Gastrocnemius medialis (tissue), 4 donors: Measurements from ENCODE around the gene PLCH1.

Experiments
- POLR2A ChIP-seq, 2 donors: fragments of 450-650 bp; IDR thresholded peaks; one replicate each; pipeline ENCODE4 v1.6.1; 2017; ENCODE audit warnings: antibody characterized with exemption in 2 of 2, mild to moderate bottlenecking in 2 of 2, moderate library complexity in 2 of 2
- TF ChIP-seq, protein P1 (sequence below), 5 experiments: fragments of 450-650 bp in 3 of 5; fragments of 200-600 bp in 2 of 5; sonication (generic) in 2 of 5; IDR thresholded peaks in 4 of 5; conservative IDR thresholded peaks in 1 of 5; 1 replicate in 4 of 5; 2 replicates in 1 of 5; pipeline ENCODE4 v1.5.1; 2016 to 2019; ENCODE audit warnings: antibody characterized with exemption in 5 of 5, mild to moderate bottlenecking in 3 of 5, moderate library complexity in 3 of 5

DNA sequence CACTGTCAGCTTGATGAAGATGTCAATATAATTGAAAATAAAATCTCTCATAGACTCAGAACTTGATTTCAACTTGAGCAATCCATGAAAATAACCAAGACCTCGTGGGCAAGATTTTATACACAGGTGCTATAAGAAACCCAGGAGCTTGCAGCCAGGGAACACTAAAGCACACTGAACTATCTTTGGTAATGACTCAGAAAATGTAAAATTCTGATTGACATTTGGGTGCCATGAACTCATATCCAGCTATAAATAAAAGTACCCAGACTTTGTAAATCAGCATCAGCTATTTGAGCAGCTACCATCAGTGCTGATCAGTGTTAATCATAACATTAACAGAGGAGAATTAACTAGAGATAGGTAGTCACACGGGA is 61.5 kb downstream of the PLCH1 start:
- TF ChIP-seq, protein P1, sequence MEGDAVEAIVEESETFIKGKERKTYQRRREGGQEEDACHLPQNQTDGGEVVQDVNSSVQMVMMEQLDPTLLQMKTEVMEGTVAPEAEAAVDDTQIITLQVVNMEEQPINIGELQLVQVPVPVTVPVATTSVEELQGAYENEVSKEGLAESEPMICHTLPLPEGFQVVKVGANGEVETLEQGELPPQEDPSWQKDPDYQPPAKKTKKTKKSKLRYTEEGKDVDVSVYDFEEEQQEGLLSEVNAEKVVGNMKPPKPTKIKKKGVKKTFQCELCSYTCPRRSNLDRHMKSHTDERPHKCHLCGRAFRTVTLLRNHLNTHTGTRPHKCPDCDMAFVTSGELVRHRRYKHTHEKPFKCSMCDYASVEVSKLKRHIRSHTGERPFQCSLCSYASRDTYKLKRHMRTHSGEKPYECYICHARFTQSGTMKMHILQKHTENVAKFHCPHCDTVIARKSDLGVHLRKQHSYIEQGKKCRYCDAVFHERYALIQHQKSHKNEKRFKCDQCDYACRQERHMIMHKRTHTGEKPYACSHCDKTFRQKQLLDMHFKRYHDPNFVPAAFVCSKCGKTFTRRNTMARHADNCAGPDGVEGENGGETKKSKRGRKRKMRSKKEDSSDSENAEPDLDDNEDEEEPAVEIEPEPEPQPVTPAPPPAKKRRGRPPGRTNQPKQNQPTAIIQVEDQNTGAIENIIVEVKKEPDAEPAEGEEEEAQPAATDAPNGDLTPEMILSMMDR (IDR thresholded peaks at IDR 0.05 in 4 of 5, conservative IDR thresholded peaks at IDR 0.05 in 1 of 5) = no peak
- TF ChIP-seq POLR2A (IDR thresholded peaks at IDR 0.05) = no peak
